Measurements from ENCODE around the gene MOB2.
"Not testable (repeated sequence)": the region's sequence is repeated elsewhere in the genome, so short reads cannot be mapped to it uniquely, and the experiment has no call there.

The MOB2 gene

DNA sequence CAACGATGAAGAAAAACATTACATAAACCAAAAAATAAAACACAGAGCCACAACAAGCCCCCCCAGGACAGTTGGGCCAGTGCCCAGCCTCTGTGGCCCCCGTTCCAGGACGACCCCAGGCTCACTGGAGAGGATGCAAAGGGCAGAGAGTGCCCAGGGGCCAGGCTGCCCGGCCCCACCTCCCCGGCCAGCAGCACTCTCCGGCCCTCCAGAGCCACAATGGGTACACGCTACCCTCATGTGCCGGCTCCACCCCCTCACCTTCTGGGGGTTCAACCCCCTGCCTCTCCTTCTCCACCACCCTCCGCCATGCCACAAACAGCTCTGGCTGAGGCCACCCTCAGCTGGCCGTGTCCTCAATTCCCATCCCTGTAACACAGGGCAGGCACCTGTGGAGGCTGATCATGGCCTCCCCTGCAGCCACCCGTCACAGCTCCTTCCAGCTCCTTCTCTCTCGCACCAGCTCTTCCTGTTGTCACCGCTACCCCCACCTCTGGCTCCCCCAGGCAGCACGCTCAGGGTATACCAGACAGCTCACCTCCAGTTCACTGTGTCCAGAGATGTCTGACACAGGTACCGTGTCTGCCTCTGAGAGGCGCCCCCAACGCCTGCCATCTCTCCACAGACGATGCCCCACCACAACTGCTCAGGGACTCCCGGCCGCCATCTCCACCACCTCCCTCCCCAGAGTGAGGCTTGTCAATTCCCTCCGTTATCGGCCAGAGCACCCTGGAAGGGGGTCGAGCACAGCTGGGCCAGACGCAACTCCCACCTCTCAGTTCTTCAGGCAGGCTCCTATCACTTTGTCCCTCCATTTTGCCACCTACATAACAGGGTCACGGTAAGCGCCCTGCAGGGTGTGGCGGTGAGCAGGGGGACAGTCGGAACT, 30.8 kb upstream of the MOB2 start:
- DNase-seq: no peak

DNA sequence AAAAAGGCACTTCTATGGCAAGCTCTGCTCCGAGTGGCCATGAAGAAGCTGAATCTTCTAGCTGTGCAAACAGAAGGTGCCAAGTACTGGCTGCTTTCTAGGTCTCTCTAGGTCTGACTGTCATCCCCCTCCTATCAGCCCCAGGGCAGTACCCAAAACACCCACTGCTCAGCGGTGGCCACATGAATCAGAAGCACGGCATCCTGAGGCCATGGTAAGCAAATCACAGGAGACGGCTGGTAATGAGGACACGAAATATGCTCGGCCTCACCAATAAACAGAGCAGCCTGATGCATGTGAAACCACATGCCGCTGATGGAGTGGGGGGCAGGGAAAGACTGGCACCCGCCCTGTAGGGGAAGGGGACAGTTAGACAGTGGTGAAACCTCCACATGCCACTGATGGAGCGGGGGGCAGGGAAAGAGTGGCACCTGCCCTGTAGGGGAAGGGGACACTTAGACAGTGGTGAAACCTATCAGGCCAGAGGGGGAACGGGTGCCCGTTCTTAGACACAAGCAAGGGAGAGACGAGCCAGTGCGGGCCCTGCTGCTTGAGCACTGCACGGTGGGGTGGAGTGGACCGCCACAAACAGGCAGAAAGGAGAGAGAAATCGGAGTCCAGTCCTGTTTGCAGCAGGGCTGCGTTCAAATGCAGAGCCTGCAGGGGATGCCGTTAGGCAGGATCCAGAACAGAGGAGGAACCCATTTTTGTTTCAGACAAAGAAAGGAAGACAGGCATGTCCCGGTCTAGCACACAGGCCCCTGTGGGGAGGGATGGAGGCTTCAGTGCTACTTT, 29.9 kb upstream of the MOB2 start:
- DNase-seq: no peak

DNA sequence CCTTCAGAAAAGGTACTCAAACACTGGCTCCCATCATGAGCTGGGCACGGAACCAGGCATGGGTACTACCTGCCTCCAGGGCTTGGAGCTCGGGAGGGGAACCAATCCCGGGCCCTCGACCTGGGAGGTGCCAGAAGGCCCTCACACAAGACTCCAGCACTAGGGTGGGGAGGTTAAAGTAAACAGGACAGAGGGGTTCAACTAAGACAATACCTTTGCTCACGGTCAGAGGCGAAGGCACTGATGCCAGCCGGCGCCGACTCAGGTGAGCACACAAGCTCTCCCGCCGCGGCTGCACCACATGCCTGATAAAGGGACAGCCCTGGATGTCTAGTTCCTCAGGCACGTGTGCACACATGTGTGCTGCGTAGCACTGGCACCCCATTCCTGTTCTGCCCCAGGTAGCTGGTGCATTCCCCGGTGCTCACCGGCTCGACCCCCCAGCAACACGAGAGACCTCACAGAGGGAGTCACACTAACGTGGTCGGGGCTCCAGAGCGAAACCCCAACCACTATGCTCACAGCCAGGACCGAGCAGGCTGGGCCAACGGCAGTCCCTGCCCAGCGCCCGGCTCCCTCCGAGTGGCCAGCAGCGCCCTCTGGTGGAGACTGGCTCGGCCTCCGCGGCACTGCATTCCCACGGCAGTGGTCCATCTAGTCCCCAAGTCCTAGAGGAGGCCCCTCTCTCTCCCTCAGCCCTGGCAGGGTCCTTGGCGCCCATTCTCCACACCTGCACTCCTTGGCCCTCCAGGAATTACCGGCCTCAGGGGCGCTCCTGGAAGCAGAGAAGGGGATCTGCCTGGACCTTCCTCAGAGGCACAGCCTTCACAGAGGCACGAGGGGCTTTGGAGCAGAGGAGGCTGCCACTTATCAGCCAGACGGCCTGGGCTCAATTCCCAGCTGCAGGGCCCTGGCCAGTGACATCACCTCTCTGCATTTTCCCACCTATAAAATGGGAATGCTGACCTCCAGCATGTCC, 28.8 kb upstream of the MOB2 start:
- DNase-seq: peak; percentile 46

DNA sequence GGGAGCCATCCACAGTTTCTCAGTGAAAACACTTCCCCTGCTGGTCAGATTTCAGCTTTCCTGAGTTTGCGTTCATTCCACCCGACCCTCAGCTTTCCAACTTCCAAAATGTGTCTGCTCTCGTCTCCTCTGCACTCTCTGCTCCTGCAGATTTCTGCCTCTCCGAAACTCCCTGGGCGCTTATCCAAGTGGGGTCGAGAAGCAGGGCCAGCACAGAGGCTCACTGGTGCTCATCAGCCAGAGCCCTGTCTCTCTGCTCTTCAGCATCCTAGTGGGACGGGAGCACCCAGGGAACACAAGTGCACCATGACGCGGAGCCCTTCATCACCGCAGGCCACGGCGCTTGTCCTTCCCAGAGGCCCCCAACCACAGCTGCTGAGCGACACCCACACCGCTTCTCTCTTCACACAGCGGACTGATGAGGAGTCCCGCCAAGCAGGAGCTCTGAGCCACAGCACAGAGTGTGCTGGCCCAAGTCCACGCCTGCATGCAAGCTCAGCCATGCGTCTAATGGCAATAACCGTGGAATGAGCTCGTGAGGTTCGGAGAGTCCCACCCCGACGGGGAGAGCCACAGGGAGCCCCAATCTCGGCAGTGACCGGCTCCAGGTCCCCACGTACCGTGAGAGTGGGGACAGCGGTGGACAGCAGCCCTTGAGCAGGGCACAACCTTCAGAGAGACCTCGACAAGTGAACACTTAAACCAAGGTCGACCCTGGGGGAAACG, 27.9 kb upstream of the MOB2 start:
- DNase-seq: no peak

DNA sequence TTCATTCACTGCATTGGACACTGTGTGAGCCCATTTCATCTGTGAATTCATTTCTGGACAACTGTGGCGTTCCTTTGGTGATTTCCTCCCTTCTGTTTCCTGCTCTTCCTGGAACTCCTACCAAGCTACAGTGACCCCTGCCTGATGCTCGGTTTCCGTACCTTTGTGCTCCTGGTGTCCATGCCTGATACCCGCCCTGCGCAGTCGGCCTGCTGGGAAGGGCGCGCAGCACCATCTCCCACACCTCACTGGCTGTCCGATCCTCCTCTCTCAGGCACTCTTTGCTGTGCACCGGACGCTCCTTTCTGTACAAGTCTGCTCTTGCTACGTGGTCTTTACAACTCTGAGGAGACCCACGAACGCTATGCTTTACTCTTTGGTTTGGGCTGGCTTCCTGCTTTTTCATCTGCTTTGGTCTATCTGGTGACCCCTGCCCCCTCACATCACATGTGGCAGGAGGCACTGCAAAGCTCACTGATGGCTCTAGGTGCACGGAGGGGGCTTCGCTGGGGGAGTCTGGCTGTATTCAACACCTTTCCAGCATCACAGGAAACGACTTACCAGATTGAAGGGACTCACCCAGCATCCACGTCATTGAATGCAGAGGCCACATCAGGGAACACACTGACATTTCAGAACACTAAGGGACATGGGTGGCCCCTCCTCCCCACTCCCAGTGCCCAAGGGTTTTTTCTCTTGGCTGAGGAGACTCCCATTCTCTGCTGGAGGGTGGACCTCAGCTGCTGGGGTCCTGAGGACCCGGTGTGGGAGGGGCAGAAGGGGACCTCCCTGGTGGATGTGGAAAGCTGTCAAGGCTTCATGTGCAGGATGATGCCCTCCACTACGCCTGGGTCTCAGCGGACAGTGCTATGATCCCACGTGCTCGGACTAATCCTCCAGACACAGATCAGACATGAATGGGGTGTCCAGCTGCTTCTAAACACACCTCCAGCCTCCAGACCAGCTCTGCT, 27.0 kb upstream of the MOB2 start:
- DNase-seq: no peak

DNA sequence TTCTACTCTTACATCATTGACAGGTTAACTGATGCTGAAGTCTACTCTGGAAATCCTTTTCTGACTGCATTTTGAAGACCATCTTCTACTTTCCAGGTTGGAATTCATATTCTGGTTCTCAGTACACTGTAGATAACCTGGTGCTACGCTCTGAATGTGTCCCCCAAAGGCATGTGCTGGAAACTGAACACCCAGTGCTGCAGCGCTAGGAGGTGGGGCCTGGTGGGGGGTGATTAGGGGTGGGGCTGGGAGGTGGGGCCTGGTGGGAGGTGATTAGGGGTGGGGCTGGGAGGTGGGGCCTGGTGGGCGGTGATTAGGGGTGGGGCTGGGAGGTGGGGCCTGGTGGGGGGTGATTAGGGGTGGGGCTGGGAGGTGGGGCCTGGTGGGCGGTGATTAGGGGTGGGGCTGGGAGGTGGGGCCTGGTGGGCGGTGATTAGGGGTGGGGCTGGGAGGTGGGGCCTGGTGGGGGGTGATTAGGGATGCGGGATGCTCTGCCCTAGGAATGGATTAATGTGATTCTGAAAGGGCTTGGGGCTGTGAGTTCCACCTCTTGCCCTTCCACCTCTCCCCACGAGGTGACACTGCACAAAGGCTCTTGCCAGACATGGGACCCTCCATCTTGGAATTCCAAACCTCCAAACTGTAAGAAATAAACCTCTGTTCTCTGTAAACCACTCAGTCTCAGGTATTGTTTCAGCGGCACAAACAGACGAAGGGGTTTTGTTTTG, 26.1 kb upstream of the MOB2 start:
- not testable (repeated sequence) for DNase-seq

DNA sequence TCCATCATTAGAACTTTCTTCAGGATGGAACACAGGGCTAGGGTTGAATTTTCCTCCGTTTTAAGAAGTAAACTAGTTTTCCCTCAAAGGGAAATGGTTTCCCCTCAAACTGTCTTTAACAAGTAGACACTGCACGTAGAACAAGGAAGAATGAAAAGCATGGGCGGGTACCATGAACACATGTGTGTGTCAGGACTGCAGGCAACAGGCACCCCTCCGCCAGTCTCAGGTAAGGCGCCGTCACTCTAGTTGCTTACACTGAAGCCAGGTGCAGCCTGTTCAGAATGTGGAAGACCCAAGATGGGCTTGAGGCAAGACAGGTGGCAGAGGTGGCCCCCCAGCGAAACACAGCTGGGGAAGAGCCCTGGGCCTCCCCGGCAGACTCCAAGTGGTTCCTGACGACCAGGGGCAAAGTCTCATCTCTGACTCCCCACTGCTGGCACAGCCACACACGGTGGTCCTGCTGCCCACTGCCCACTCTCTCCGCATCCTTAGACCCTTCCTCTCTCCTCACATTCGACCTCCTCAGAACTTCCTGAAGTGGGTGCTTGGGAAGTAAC, 25.4 kb upstream of the MOB2 start:
- no peak for DNase-seq

DNA sequence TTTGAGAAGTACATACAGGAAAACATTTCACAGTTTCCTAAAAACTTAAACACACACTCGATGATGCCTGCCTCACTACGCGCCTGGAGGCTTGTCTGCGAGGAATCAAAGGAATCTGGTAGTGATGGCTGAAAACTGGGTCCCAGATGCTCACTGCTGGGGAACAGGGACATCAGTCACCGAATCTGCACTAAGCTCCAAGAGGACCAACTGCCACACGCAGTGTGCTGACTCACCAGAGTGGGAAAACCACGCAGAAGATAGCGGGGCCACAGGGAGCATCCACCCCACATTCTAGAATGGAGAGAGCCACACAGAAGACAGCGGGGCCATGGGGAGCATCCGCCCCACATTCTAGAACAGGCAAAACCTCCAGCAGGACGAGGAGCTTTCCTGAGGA, 24.3 kb upstream of the MOB2 start:
- DNase-seq: no peak

DNA sequence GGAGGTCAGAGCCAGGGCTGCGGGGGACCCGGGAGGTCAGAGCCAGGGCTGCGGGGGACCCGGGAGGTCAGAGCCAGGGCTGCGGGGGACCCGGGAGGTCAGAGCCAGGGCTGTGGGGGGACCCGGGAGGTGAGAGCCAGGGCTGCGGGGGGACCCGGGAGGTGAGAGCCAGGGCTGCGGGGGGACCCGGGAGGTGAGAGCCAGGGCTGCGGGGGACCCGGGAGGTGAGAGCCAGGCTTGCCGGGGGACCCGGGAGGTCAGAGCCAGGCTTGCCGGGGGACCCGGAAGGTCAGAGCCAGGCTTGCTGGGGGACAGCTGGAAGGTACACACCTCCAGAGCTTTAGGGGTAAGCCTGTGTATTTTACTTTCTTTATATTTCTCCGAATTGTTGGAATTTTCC, 23.8 kb upstream of the MOB2 start:
- DNase-seq: not testable (repeated sequence)

DNA sequence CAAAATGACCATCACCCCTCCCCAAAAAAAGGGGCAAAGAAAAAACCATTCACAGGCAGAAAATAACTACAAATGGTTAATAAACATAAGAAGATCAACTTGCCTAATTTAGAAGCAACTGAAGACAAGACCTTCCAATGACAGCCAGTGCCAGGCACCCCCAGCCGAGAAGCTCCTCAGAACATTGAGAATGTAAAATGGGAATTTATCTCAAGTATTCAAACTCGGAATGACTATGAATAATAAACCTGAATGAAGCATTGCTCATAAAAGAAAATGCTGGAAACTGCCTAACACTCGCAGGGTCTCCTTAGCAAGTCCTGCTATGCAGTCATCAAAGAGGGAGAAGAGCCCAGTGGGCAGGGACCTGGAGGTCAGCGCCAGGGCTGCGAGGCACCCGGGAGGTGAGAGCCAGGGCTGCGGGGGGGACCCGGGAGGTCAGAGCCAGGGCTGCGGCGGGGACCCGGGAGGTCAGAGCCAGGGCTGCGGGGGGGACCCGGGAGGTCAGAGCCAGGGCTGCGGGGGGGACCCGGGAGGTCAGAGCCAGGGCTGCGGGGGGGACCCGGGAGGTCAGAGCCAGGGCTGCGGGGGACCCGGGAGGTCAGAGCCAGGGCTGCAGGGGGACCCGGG, 23.2 kb upstream of the MOB2 start:
- no peak for DNase-seq

DNA sequence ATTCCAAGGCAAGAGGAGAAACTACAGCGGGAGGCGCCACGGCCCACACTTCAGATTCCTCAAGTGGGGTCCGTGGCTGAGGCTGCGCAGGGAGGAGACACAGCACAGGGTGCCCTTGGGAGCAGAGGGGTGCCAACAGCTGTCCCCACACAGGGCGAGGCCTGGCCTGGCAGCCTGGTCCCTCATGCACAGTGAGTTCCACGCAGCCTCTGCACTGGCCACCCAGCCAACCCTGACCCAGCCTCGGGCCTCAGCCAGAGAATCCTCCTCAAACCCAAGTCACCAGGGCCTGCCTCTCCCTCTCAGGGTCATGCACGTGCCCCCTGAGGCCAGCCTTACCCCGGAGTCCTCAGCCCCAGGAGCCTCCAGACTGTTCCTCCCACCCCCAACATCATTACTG, 22.4 kb upstream of the MOB2 start:
- no peak for DNase-seq

DNA sequence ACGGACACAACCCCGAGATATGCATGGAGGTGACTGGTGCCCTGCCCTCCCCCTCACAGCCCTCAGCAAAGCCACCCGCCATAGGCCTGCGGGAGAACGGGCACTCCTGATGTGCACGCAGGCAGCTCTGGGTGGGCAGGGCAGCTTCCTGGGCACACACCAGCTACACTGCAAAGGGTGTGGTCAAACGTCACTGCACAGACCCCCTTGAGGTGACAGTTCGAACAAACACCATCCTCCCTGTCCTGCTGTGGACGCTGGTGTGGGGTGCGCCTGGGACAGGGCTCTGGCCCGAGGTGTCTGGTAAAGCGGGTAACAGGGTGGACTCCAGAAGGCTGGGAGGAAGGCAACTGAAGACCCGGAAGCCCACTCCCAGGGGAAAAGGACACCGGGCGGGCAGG, 21.9 kb upstream of the MOB2 start:
- DNase-seq: no peak

DNA sequence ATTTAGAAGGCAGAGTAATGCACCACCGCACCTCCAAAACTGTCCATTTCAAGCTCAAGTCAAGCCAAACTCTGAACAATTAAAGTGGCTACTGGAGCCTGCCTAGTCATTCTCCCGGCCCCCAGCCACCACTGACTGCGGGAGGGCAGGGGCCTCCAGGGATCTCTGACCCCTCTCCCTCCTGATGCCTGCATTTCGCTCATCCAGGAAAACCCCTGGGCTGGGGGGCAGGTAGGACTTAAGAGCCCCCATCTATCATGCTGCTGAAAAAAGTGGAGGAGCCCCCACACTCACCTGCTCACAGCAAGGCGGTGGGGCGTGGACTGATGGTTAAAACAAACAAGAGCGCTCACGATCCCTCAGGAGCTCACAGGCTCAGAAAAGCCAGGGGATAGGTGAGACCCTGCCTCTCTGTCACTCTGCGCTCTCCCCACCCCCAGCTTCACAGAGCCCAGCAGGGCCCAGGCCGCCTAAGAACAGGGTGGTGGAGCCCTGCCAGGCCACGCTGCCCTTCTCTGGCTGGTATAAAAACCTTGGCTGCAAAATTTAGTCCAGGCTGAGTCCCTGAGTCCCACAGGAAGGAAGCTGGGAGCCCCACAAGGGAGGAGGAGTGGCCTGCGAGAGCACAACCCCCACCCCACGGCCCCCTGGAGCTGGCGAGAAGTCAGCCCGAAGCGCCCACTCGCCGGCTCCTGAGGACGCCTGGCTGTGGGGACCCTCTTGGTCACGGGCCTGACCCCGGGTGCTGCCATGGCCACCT, 21.0 kb upstream of the MOB2 start:
- no peak for DNase-seq

DNA sequence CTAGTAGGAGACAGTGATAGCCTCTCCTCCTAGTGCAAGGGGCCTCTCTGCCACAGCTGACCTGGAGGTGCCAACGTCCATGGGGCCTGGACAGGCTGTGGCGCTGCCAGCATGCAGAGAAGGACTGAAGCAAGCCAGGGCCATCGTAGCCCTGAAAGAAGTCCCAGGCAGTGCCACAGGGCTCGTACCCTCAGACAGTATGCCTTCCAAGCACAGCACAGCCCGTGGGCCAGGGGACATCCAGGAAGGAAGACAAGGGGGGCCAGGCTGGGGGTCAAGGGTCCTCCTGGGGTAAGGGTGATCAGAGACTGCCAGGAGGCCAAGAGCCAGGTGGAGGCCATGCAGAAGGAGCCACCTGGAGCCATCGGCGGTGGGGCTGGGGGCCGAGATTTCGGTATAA, 20.4 kb upstream of the MOB2 start:
- no peak for DNase-seq

DNA sequence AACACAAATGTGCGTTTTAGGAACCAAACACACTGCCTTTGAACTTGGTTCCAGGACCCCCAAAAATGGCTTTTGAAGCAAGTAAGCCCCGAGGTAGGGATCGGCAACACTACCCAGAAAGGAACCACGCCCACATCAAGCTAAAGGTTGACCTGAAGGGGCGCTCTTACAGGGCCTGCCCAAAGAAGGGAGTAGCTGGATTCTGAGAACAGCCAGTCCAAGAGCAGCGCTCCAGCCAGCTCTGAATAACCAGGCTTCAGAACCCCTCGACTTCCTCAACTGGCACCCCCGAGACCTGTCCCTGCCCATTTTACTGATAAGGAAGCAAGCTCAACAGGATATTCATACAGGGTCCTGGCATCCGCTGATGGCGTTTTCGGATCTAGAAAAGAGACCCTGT, 18.9 kb upstream of the MOB2 start:
- DNase-seq: no peak

DNA sequence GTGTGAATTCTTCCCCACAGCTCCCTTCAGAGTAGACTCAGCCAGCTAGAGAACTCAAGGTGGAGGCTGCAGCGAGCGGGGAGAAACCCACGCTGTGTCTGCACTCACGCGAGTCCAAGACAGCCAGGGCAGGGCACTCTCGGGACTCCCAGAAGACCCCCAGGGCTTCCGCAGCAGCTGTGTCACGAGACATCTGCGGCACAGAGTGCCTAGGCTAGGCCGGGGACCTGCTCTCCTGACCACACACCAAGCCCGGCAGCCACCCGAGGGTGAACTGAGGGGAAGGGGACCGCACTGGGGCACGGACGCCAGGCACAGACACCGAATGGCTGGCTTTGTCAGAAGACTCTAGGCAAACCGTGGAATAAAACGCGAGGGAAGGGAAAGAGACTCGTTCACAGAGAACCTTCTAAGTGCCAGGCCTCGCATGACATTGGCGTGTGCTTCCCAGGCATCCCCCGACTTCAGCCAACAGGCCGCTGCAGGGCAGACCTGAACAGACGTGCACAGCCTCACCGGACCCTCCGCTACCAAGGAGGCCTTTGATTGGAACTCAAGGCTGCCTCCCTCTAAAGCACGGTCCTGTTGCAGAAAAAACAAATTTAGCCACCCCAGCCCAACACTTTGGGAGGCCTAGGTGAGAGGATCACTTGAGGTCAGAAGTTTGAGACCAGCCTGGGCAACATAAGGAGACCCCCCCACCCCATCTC, 18.2 kb upstream of the MOB2 start:
- no peak for DNase-seq

DNA sequence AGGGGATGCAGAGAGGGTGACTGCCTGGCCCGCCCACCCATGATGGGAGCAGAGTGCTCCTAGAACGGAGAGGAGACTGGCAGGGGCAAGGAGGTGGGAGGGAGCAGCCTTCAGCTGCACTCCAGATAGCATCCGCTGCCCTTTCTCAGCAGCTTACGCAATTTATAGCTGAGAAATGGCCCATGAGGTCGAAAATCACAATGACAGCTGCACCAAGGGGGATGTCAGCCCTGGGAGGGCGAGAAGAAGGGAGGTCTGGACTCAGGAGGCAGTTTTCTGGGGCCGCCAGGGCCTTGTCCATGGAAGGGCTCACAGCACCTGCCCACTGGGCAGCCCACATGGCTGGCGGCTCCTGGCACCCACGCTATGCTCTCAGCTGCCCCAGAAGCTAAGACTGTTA, 17.6 kb upstream of the MOB2 start:
- DNase-seq: no peak

DNA sequence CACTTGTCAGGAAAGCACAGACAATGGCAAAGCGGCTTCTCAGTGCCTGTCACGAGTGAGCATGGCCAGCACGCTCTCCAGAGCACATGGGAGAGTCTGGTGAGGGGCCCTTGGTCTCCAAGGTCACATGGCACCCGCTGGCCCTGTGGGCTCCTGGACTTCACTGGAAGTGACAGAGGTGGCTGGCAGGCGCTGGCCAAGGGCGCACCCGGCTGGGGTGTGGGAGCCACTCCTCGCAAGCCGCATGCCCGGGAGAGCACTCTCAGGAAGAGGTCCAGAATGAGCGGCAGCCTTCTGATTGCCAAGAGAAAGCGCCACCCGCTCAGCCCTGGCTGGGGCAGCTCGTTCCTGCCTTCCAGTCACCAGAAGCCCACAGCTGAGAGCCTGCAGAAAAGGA, 17.1 kb upstream of the MOB2 start:
- no peak for DNase-seq
